Endothelial cell of umbilical vein (primary cell): ENCODE results near the gene CCDC40. TPM values are rescaled to one million over a fixed set of nuclear protein-coding genes. Genes with fewer than 3 reads are reported as not detected.

Experiments used
- BruUV-seq: library from RNA; stranded (reverse); fragments of 400-500 nt; replicated peaks from 2 replicates; lab custom pipeline; 2021; lab: Mats Ljungman, UMichigan
- CTCF ChIA-PET: fragments of 300-600, 350-600 bp; sonication (Branson Sonifier 250); formaldehyde crosslinking; loops from one replicate; lab custom pipeline; 2021; ENCODE audit warnings: antibody characterized with exemption, inconsistent platforms; lab: Charles Lee
- POLR2A ChIA-PET: fragments of 300-600, 350-600 bp; sonication (Branson Sonifier 250); formaldehyde crosslinking; loops from one replicate; lab custom pipeline; 2021; ENCODE audit warnings: antibody characterized with exemption, inconsistent platforms; lab: Charles Lee
- DNase-seq: peaks from one replicate; pipeline ENCODE4 v3.0.0-alpha.2; 2011; ENCODE audit warnings: low read depth, low spot score
- FAIRE-seq: peaks from 2 replicates; lab custom pipeline; 2011; peaks lifted over from hg19 to GRCh38; lab: Jason Lieb, UNC
- H2AFZ ChIP-seq: 2 replicates; pipeline ENCODE4 v1.6.0; 2012; ENCODE audit warnings: low read depth, low read length, control low read depth, inconsistent platforms
- H3K27ac ChIP-seq: 2 replicates; pipeline ENCODE4 v1.5.1; 2011; ENCODE audit warnings: low read depth, mild to moderate bottlenecking, control low read depth, low read length, moderate library complexity; ENCODE audit not compliant: insufficient read depth
- H3K27me3 ChIP-seq, 2 experiments: 2 replicates each; pipeline versions ENCODE4 v1.6.0 to v1.6.1; 2011; ENCODE audit warnings: low read length in 2 of 2, mixed read lengths in 1 of 2; ENCODE audit not compliant: control insufficient read depth in 2 of 2, insufficient read depth in 2 of 2
- H3K36me3 ChIP-seq, 2 experiments: 2 replicates in 1 of 2; 3 replicates in 1 of 2; pipeline ENCODE4 v1.5.1; 2011; ENCODE audit warnings: low read length in 2 of 2, mild to moderate bottlenecking in 1 of 2, moderate library complexity in 1 of 2; ENCODE audit not compliant: control insufficient read depth in 2 of 2, insufficient read depth in 2 of 2; ENCODE audit errors: extremely low read depth in 1 of 2
- H3K4me1 ChIP-seq: 3 replicates; pipeline ENCODE4 v1.5.1; 2011; ENCODE audit warnings: mild to moderate bottlenecking, low read length; ENCODE audit not compliant: control insufficient read depth, insufficient read depth; ENCODE audit errors: extremely low read depth
- H3K4me2 ChIP-seq: 2 replicates; pipeline ENCODE4 v1.6.1; 2011; ENCODE audit warnings: low read length, control low read depth, mixed read lengths; ENCODE audit not compliant: insufficient read depth
- H3K4me3 ChIP-seq, 3 experiments: fragments of 200-600 bp in 1 of 3; sonication (generic), shearing (Covaris generic) in 1 of 3; replicated peaks in 1 of 3; 2 replicates each; pipeline ENCODE4 v1.5.1; 2011 to 2016; ENCODE audit warnings: control low read depth in 3 of 3, low read length in 3 of 3, mild to moderate bottlenecking in 2 of 3, inconsistent platforms in 1 of 3, low read depth in 1 of 3, moderate library complexity in 1 of 3; ENCODE audit not compliant: insufficient read depth in 1 of 3
- H3K79me2 ChIP-seq: 2 replicates; pipeline ENCODE4 v1.6.0; 2012; ENCODE audit warnings: low read length, inconsistent platforms; ENCODE audit not compliant: control insufficient read depth, insufficient read depth
- H3K9ac ChIP-seq: replicated peaks from 2 replicates; pipeline ENCODE3; 2011; ENCODE audit warnings: low read length, control low read depth; ENCODE audit not compliant: insufficient read depth; ENCODE audit errors: extremely low read depth
- H3K9me1 ChIP-seq: replicated peaks from 3 replicates; pipeline ENCODE4 v1.6.0; 2011; ENCODE audit warnings: mild to moderate bottlenecking, low read length; ENCODE audit not compliant: control insufficient read depth, insufficient read depth; ENCODE audit errors: extremely low read depth
- H3K9me3 ChIP-seq: replicated peaks from 2 replicates; pipeline ENCODE4 v1.5.1; 2012; ENCODE audit warnings: low read length, inconsistent platforms; ENCODE audit not compliant: control insufficient read depth, insufficient read depth
- H4K20me1 ChIP-seq: replicated peaks from 2 replicates; pipeline ENCODE3; 2011; ENCODE audit warnings: mild to moderate bottlenecking, low read length; ENCODE audit not compliant: control insufficient read depth, insufficient read depth; ENCODE audit errors: extremely low read depth
- EZH2 ChIP-seq: IDR thresholded peaks from 2 replicates; pipeline ENCODE4 v1.6.1; 2012; ENCODE audit warnings: borderline replicate concordance, low read depth, mild to moderate bottlenecking, moderate library complexity, low read length, inconsistent platforms; ENCODE audit not compliant: severe bottlenecking
- FOS ChIP-seq: IDR thresholded peaks from 2 replicates; pipeline ENCODE4 v1.6.1; 2011; ENCODE audit warnings: mild to moderate bottlenecking, low read length, moderate library complexity, borderline replicate concordance; ENCODE audit not compliant: insufficient read depth
- GATA2 ChIP-seq: IDR thresholded peaks from 2 replicates; pipeline ENCODE4 v1.7.0; 2011; ENCODE audit warnings: low read depth, mild to moderate bottlenecking, moderate library complexity, mixed read lengths, low read length; ENCODE audit not compliant: insufficient read length, insufficient read depth
- JUN ChIP-seq: IDR thresholded peaks from 2 replicates; pipeline ENCODE4 v1.6.1; 2011; ENCODE audit warnings: borderline replicate concordance, low read depth; ENCODE audit not compliant: insufficient read length, insufficient read depth
- MYC ChIP-seq: IDR thresholded peaks from one replicate; pipeline ENCODE4 v1.6.1; 2011; ENCODE audit warnings: mild to moderate bottlenecking, low read depth, low read length
- POLR2A ChIP-seq: IDR thresholded peaks from 2 replicates; pipeline ENCODE4 v1.6.1; 2012; ENCODE audit warnings: low read depth, mild to moderate bottlenecking, control low read depth, low read length
- POLR2AphosphoS5 ChIP-seq: IDR thresholded peaks from 2 replicates; pipeline ENCODE4 v1.6.1; 2012; ENCODE audit warnings: low read depth, mild to moderate bottlenecking, control low read depth, low read length, moderate library complexity; ENCODE audit not compliant: insufficient read depth
- dilution Hi-C: fragments of 300-500 bp; cut with MboI; formaldehyde crosslinking; loops from one replicate; pipeline ENCODE4 v1.15.0; 2019; ENCODE audit warnings: low sequenced_read_pairs; ENCODE audit not compliant: extremely low pct_ligation_motif_present
- intact Hi-C: fragments of 100-400 bp; cut with micrococcal nuclease; formaldehyde crosslinking; loops from one replicate; pipeline ENCODE4 v1.10.0; 2022
- polyA plus RNA-seq, 4 experiments: library from polyadenylated mRNA; depleted of rRNA in 3 of 4; stranded (reverse) in 3 of 4; unstranded in 1 of 4; fragments of >200 nt; gene quantifications; 2 replicates each; pipeline versions ENCODE4 v1.2.1 to v1.2.3, GENCODE V29; 2011 to 2012; ENCODE audit warnings: missing spikeins in 1 of 4
- total RNA-seq: library from RNA; stranded (reverse); gene quantifications from 2 replicates; pipeline ENCODE4 v1.2.3, GENCODE V29; 2021
- TF ChIP-seq, protein P1 (sequence below), 2 donors: IDR thresholded peaks; 1 replicate in 1 of 2; 2 replicates in 1 of 2; pipeline ENCODE4 v1.5.1; 2011; ENCODE audit warnings: low read length in 2 of 2, mild to moderate bottlenecking in 2 of 2, moderate library complexity in 2 of 2, control low read depth in 1 of 2, inconsistent platforms in 1 of 2, low read depth in 1 of 2; ENCODE audit not compliant: insufficient read depth in 1 of 2; ENCODE audit errors: extremely low read depth in 1 of 2
- TF ChIP-seq, protein P2 (sequence below): IDR thresholded peaks from 2 replicates; pipeline ENCODE4 v1.6.1; 2011; ENCODE audit not compliant: insufficient read depth, insufficient read length

Gene CCDC40
- total and polyA plus RNA-seq, 2 donors (not counting 3 experiments of a cell fraction or from before 2014, with no cell fraction given) = 1.4 to 5.5 TPM

DNA sequence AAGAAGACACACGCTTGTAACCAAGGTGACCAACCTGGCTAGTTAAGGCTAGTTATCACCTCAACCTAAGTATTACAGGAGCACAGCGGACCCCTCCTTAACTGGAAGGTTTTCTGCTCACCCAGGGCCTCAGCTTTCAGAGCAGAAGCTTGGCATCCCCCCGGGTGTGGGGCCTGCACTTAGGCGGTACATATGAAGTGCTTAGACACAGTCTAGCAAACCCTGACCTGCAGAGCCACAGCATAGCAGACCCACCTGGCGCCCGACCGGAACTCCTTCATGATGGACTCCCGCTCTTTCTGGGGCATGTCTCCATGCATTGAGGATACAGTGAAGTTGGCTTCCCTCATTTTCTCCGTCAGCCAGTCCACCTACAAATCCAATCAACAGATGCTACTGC, 100.7 kb downstream of the CCDC40 start:
- Histone ChIP-seq H3K4me3 (no peak overlapping the region), H3K9me1 (no peaks in the 10 kb centered on the region), H3K9me3 (no peaks in the 10 kb centered on the region), H4K20me1 (no peaks in the 10 kb centered on the region), H3K79me2 (no peaks in the 10 kb centered on the region), H3K4me2 (no peak overlapping the region), H3K4me1 (no peaks in the 10 kb centered on the region), H3K9ac (no peak overlapping the region), H3K27ac (no peak overlapping the region), H2AFZ (no peak overlapping the region), H3K36me3 (peaks cover 40 to 46% of the 10 kb centered on the region in 2 experiments), H3K27me3 (no peaks in the 10 kb centered on the region)
- ChIA-PET CTCF (no interaction called here), POLR2A (interaction anchor here (1.0 kb wide), 1 partner anchor 9 kb away, joined by 3 read pairs; no protein-coding TSS in a partner anchor)
- dilution Hi-C loops (no loop called here), intact Hi-C loops (no loop called here)
- BruUV-seq = no TSS peak
- TF ChIP-seq, protein P1, sequence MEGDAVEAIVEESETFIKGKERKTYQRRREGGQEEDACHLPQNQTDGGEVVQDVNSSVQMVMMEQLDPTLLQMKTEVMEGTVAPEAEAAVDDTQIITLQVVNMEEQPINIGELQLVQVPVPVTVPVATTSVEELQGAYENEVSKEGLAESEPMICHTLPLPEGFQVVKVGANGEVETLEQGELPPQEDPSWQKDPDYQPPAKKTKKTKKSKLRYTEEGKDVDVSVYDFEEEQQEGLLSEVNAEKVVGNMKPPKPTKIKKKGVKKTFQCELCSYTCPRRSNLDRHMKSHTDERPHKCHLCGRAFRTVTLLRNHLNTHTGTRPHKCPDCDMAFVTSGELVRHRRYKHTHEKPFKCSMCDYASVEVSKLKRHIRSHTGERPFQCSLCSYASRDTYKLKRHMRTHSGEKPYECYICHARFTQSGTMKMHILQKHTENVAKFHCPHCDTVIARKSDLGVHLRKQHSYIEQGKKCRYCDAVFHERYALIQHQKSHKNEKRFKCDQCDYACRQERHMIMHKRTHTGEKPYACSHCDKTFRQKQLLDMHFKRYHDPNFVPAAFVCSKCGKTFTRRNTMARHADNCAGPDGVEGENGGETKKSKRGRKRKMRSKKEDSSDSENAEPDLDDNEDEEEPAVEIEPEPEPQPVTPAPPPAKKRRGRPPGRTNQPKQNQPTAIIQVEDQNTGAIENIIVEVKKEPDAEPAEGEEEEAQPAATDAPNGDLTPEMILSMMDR (IDR thresholded peaks at IDR 0.05; ENCODE audit: extremely low read depth in 1 of 2, insufficient read depth in 1 of 2, low read depth in 1 of 2, low read length in 2 of 2) = no peak
- TF ChIP-seq, protein P2, sequence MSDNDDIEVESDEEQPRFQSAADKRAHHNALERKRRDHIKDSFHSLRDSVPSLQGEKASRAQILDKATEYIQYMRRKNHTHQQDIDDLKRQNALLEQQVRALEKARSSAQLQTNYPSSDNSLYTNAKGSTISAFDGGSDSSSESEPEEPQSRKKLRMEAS = no peak
- TF ChIP-seq EZH2 (no peak), POLR2AphosphoS5 (no peak), FOS (no peak), MYC (no peak), JUN (no peak), GATA2 (no peak), POLR2A (no peak)
- DNase-seq (no peak), FAIRE-seq (no peak)
